HL-60 (cell line): ENCODE data around the gene R3HDM2.

Experiments used
- POLR2AphosphoS5 ChIP-seq: IDR thresholded peaks from 2 replicates; pipeline ENCODE4 v1.6.1; 2012; ENCODE audit warnings: low read depth
- TF ChIP-seq, protein P1 (sequence below): IDR thresholded peaks from one replicate; pipeline ENCODE4 v1.5.1; 2011; ENCODE audit warnings: low read length, control low read depth, inconsistent platforms; ENCODE audit not compliant: insufficient read depth

DNA sequence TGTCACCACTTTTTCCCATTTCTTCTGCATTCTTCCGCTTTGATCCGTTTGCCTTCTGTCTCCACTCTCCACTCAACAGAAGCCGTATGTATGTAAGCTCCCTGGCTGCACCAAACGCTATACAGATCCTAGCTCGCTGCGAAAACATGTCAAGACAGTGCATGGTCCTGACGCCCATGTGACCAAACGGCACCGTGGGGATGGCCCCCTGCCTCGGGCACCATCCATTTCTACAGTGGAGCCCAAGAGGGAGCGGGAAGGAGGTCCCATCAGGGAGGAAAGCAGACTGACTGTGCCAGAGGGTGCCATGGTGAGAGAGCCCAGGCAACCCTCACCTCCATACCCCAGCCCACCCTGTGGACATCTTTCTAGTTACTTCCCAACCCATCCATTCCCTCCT lies 37.1 kb upstream of the R3HDM2 start:
- TF ChIP-seq, protein P1, sequence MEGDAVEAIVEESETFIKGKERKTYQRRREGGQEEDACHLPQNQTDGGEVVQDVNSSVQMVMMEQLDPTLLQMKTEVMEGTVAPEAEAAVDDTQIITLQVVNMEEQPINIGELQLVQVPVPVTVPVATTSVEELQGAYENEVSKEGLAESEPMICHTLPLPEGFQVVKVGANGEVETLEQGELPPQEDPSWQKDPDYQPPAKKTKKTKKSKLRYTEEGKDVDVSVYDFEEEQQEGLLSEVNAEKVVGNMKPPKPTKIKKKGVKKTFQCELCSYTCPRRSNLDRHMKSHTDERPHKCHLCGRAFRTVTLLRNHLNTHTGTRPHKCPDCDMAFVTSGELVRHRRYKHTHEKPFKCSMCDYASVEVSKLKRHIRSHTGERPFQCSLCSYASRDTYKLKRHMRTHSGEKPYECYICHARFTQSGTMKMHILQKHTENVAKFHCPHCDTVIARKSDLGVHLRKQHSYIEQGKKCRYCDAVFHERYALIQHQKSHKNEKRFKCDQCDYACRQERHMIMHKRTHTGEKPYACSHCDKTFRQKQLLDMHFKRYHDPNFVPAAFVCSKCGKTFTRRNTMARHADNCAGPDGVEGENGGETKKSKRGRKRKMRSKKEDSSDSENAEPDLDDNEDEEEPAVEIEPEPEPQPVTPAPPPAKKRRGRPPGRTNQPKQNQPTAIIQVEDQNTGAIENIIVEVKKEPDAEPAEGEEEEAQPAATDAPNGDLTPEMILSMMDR, result no peak
- TF ChIP-seq POLR2AphosphoS5, result no peak
